22Rv1 (cell line): ENCODE results near the gene ZNF783.

ENCODE experiments used
- H3K27ac ChIP-seq: fragments of 450-650 bp; 2 replicates; pipeline ENCODE4 v1.5.1; 2017
- ZFX ChIP-seq: fragments of 450-650 bp; IDR thresholded peaks from 2 replicates; pipeline ENCODE4 v1.6.1; 2017; ENCODE audit warnings: antibody characterized with exemption, borderline replicate concordance
- TF ChIP-seq, protein P1 (sequence below): fragments of 450-650 bp; IDR thresholded peaks from 2 replicates; pipeline ENCODE4 v1.5.1; 2017; ENCODE audit warnings: mild to moderate bottlenecking

ZNF783 gene

DNA sequence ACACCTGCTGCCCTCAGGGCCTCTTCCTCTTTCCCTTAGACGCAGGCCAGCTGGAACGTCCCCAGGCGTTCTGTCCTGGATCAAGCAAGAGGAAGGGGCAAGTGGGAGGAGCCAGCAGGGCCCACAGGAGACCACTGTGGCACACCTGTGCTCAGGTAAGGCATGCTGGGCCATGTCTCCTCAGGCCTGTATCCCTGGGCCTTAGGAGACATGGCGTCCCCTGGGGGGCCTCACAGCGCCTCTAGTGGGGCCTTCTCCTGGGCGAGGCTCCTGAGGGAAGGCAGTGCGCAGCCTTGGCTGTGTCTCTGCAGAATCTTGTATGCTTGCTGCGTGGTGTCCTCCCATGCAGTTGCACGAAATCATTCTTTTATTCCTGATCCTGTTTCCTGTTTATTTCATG is 31.3 kb downstream of the ZNF783 start:
- H3K27ac ChIP-seq = no peak overlapping the region
- no peak for TF ChIP-seq ZFX
- TF ChIP-seq, protein P1, sequence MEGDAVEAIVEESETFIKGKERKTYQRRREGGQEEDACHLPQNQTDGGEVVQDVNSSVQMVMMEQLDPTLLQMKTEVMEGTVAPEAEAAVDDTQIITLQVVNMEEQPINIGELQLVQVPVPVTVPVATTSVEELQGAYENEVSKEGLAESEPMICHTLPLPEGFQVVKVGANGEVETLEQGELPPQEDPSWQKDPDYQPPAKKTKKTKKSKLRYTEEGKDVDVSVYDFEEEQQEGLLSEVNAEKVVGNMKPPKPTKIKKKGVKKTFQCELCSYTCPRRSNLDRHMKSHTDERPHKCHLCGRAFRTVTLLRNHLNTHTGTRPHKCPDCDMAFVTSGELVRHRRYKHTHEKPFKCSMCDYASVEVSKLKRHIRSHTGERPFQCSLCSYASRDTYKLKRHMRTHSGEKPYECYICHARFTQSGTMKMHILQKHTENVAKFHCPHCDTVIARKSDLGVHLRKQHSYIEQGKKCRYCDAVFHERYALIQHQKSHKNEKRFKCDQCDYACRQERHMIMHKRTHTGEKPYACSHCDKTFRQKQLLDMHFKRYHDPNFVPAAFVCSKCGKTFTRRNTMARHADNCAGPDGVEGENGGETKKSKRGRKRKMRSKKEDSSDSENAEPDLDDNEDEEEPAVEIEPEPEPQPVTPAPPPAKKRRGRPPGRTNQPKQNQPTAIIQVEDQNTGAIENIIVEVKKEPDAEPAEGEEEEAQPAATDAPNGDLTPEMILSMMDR = no peak

DNA sequence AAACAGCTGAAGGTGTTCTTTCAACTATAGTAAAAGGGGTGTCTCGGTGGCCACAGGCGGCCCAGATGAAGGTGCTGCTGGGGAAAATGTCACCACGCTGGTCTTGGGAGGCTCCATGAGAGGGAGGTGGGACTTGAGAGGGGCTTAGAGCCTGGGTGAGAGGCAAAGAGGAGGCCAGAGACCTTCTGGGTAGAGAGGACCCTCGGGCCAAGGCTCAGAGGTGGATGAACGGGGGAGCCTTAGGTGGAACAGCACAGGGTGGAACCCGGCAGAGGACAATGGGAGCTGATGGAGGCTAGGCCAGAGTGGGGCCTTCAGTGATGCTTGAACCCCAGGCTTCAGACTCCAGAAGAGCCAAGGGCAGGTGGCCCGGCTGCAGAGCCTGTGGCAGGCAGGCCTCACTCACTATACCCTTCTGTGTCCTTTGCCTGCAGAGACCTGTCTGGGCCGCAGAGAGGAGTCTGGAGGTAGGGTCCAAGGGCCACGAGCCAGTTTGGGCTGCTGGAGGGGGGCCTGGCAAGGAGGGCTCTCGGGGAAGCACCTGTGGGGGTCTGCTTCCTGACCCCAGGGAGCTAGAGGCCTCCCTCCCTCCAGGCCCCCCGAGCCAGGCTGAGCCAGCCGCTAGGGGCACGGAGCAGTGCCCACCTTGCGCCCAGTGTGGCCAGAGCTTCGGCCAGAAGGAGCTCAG is 32.1 kb downstream of the ZNF783 start:
- TF ChIP-seq ZFX = no peak
- TF ChIP-seq, protein P1 = no peak
- H3K27ac ChIP-seq = no peak overlapping the region

DNA sequence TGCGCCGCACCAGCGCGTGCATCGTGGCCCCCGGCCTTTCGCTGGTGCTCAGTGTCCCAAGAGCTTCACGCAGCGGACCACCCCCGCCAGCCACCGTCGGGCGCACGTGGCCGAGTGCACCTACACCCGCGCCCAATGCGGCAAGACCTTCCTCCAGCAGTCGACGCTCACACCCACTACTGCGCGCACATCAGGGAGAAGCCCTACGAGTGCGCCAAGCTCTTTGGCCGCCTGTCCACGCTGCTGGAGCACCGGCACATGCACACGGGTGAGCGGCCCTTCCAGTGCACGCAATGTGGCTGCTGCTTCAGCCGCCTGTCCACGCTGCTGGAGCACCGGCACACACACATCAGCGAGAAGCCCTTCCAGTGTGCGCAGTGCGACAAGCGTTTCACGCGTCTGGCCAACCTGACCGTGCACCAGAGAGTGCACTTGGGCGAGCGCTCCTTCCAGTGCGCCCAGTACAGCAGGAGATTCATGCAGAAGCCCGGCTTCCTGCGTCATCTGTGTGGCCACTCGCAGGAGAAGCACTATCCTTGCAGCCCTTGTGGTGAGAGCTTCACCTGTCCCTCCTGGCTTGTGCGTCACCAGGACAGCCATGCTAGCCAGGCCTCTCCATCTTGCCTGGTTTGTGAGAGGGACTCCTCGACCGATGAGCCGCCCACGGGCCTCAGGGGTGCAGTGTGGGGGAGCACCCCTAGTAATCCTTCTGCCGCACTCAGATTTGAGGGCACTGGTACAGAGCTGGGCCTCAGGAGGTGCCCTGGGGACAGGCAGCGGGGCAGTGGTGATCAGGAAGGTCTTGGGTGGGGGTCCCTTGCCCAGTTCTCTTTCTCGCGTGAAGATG is 32.9 kb downstream of the ZNF783 start:
- TF ChIP-seq, protein P1 = no peak
- no peak for TF ChIP-seq ZFX

DNA sequence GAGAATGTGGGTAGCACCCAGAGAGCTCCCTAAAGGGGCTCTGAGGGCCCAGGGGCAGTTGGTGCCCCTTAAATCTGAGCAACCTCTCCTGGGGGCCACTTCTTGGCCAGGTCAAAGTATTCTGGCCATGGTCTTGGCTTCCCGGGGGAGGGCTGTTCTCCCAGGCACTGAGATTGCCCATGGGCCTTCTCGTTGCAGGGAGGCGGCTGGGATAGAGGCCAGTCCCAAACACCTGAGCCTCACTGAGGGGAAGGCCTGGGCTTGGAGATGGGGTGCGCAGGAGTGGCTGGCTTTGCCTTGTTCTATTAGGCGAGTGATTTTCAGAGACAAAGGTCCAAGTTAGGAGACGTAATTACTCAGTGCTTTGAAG is 33.5 kb downstream of the ZNF783 start:
- H3K27ac ChIP-seq = no peak overlapping the region
- TF ChIP-seq ZFX = no peak

More for the DNA sequence above, 32.9 kb downstream of the ZNF783 start:
- H3K27ac ChIP-seq = no peak overlapping the region

DNA sequence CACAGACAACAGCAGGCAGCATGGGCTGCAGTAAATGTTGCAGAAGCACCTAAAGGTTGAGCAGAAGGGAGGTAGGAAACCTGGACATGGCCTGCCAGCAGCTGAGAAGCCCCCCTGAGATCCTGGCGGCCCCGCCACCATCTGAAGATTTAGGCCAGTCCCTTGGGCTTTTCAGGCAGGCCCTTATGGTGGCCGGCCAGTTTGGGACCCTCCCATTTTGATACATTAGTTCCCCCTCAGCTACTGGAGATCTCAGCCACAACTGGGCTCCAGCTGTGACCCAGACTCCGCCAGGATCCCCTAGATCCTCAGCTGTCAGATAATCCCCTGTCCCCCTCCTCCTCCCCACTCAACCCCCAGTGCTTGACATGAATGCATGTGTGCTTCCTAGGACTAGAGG is 34.4 kb downstream of the ZNF783 start:
- no peak overlapping the region for H3K27ac ChIP-seq

DNA sequence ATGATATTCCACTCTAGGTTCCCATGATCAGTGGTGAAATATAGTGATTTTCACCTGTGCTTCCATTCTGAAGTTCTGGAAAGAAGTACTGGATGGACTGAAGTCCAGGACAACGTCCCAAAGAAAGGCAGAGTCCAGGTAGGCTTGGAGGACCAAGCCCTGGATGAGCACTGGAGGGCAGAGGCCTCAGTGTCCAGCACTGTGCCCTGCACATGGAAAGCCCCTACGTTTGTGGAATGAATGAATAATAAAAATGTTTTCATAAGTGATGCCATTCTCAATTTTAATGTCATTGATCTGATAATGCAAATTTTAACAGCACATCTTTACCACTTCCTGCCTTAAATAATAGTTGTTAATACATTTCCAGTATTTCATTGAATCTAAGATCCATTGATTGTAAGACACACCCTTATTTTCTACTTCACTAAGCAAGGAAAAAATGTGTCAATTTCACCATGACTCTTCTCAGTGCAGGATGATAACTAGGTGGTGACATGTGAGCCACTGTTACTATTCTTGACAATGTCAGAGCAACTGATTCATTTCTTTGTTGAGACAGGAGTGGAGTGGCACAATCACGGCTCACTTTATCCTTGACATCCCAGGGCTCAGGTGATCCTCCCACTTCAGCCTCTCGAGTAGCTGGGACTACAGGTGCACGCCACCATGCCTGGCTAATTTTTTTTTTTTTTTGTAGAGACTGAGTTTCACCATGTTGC is 35.2 kb downstream of the ZNF783 start:
- TF ChIP-seq, protein P1 = no peak
- H3K27ac ChIP-seq = no peak overlapping the region

More for the DNA sequence above, 34.4 kb downstream of the ZNF783 start:
- TF ChIP-seq ZFX = no peak
- TF ChIP-seq, protein P1 = no peak

DNA sequence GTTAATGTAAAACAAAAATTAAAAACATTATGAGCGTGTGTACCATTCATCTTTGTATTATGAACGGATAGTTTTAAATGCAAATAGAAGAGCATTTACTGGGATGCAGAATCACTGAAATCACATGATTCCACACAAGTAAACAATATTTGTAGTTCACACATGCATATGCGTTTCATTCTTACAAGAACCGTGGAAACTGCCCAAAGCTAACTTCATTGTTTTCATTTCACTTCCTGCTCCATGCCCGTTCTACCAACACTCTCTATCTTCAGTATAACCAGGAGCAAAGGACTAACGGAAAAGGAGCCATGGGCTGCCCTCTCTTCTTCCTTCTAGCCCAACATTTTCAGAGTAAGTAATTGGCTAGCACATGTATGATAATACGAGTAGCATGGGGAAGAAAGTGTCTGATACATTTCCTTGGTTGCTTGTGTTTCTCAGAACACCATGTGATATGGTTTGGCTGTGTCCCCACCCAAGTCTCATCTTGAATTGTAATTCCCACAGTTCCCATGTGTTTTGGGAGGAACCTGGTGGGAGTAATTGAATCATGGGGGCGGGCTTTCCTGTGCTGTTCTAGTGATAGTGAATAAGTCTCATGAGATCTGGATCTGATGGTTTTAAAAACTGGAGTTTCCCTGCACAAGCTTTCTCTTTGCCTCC is 38.8 kb downstream of the ZNF783 start:
- TF ChIP-seq, protein P1 = no peak
- TF ChIP-seq ZFX = no peak
- no peak overlapping the region for H3K27ac ChIP-seq
